ENCODE data around the gene KYAT1.

KYAT1 gene

DNA sequence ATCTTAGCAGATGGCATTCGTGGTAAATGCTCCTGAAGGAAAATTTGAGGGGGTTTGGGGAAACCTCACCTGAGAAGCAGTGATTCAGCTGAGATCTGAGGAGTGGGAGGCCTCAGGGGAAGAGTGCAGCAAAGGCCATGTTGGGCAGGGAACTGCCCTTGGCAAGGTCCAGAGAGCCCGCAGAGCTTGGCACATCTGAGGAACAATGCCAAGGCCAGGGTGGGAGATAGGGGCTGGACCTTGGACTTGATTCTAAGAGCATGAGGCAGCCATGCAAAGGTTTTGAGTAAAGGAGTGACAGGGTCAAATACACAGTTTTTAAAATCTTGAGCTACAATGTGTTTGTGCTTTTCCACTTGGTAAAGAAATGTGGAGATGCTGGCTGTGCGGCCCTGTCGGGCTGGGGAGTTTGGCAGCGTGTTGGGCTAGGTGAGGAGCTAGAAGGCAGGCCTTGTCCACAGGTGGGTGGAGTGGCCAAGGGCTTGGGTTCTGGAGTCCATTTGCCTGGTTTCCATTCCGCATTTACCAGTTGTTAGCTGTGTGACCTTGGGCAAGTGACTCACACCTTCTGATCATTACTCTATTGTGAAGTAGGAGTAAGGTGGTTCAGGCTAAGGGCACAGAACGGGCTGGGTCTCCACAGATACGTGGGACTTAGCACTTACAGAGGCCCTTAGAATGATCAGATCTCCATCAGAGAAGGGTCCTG, 88.6 kb downstream of the KYAT1 start:
- Mint-ChIP-seq H3K27me3 (ENCODE audit: low read depth) (no peaks in the 10 kb centered on the region), H3K27ac (no peak overlapping the region), H3K36me3 (ENCODE audit: low read depth) (peaks cover 31% of the 10 kb centered on the region), H3K4me1 (peaks cover 2% of the 10 kb centered on the region), H3K9me3 (no peaks in the 10 kb centered on the region), H3K4me3 (no peak overlapping the region)
- TF ChIP-seq, protein P1, sequence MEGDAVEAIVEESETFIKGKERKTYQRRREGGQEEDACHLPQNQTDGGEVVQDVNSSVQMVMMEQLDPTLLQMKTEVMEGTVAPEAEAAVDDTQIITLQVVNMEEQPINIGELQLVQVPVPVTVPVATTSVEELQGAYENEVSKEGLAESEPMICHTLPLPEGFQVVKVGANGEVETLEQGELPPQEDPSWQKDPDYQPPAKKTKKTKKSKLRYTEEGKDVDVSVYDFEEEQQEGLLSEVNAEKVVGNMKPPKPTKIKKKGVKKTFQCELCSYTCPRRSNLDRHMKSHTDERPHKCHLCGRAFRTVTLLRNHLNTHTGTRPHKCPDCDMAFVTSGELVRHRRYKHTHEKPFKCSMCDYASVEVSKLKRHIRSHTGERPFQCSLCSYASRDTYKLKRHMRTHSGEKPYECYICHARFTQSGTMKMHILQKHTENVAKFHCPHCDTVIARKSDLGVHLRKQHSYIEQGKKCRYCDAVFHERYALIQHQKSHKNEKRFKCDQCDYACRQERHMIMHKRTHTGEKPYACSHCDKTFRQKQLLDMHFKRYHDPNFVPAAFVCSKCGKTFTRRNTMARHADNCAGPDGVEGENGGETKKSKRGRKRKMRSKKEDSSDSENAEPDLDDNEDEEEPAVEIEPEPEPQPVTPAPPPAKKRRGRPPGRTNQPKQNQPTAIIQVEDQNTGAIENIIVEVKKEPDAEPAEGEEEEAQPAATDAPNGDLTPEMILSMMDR (IDR thresholded peaks at IDR 0.05; ENCODE audit: unreplicated experiment in 3 of 3): no peak

DNA sequence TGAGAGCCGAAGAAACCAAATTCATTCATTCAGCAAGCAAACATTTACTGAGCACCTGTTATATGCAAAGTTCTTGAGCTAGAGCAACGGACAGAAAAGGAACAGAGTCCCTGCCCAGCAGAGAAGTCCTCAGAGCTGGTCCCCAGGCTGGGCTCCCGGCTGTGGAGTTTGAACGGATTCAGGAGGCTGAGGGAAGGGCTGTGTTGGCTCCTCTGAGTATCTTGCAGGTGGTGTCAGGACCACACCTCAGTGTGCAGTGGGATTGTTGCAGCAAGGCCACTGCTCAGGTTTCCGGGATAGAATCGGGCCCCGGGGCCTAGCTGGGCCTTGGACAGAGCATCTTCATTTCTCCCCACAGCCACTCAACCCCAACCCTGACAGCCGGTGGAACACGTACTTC, 89.6 kb downstream of the KYAT1 start:
- Mint-ChIP-seq H3K27me3 (ENCODE audit: low read depth) (no peaks in the 10 kb centered on the region), H3K36me3 (ENCODE audit: low read depth) (peaks cover 26% of the 10 kb centered on the region), H3K4me3 (no peak overlapping the region), H3K4me1 (peaks cover 8% of the 10 kb centered on the region), H3K27ac (no peak overlapping the region), H3K9me3 (no peaks in the 10 kb centered on the region)
- TF ChIP-seq, protein P1 (IDR thresholded peaks at IDR 0.05; ENCODE audit: unreplicated experiment in 3 of 3): no peak

- H3K4me1 Mint-ChIP-seq: peaks cover 8% of the 10 kb centered on the region
- TF ChIP-seq, protein P1 (IDR thresholded peaks at IDR 0.05; ENCODE audit: unreplicated experiment in 3 of 3): no peak
- H3K4me3 Mint-ChIP-seq: peak overlapping the region in 1 of 3 experiments; percentile 25
- no peaks in the 10 kb centered on the region for H3K27me3 Mint-ChIP-seq (ENCODE audit: low read depth)
- peaks cover 23% of the 10 kb centered on the region for H3K36me3 Mint-ChIP-seq (ENCODE audit: low read depth)
- H3K9me3 Mint-ChIP-seq: no peaks in the 10 kb centered on the region
- H3K27ac Mint-ChIP-seq: no peak overlapping the region
Measured at GRCh38 chr9:128790536-128790935, 91.2 kb downstream of the KYAT1 start.

DNA sequence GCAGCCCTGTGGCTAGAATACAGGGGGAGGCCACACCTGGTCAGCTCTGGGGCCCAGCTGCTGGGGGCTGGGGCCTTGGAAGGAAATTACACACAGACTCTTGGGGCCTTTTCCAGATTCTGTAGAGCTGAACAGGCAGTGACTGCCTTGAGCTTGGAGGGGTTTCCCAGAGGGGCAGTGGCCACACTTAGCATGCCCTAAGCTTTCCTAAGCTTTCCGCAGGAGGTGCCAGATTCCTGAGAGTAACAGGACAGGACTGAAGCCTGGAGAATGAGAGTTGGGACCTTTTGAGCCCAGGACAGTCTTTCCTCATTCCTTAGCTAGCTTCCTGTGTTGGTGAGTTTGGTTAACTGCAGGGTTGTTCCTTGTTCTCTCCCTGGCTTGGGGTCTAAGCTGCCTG, 93.3 kb downstream of the KYAT1 start:
- H3K27me3 Mint-ChIP-seq (ENCODE audit: low read depth): no peaks in the 10 kb centered on the region
- TF ChIP-seq, protein P1 (IDR thresholded peaks at IDR 0.05; ENCODE audit: unreplicated experiment in 3 of 3): no peak
- peaks cover 17% of the 10 kb centered on the region for H3K36me3 Mint-ChIP-seq (ENCODE audit: low read depth)
- H3K4me1 Mint-ChIP-seq: peaks cover 8% of the 10 kb centered on the region
- H3K9me3 Mint-ChIP-seq: no peaks in the 10 kb centered on the region
- peak overlapping the region; percentile 98 to 100 (median 99) for H3K4me3 Mint-ChIP-seq
- peak overlapping the region in 2 of 3 experiments; percentile 91 to 96 for H3K27ac Mint-ChIP-seq

- H3K27ac Mint-ChIP-seq: peak overlapping the region; percentile 91 to 96 (median 96)
- peaks cover 2% of the 10 kb centered on the region for H3K9me3 Mint-ChIP-seq
- H3K4me1 Mint-ChIP-seq: peaks cover 15% of the 10 kb centered on the region
- H3K27me3 Mint-ChIP-seq (ENCODE audit: low read depth): no peaks in the 10 kb centered on the region
- H3K4me3 Mint-ChIP-seq: peak overlapping the region; percentile 98 to 100 (median 99)
- TF ChIP-seq, protein P1 (IDR thresholded peaks at IDR 0.05; ENCODE audit: unreplicated experiment in 3 of 3): no peak
- peaks cover 9% of the 10 kb centered on the region for H3K36me3 Mint-ChIP-seq (ENCODE audit: low read depth)
Measured at GRCh38 chr9:128787659-128788058, 94.1 kb downstream of the KYAT1 start.

Data from nephron (organoid).